ENCODE results near the gene HIP1. TPM values are rescaled to one million over a fixed set of nuclear protein-coding genes. Genes with fewer than 3 reads are reported as not detected.

HIP1 gene
- total and polyA plus RNA-seq, 8 donors, result 3.6 to 14.8 (median 5.2) TPM

GRCh38 chr7:75644589-75644988 lies 94.2 kb downstream of the HIP1 start:
- 82 to 85% methylated on average over 5 of the region's 5 CpGs for WGBS, 2 donors
- H3K27ac ChIP-seq, result no peak overlapping the region
- no peak for ATAC-seq
- no peaks in the 10 kb centered on the region for H3K9me3 ChIP-seq
- no peak overlapping the region for H3K4me3 ChIP-seq
- no peaks in the 10 kb centered on the region for H3K36me3 ChIP-seq
- no peaks in the 10 kb centered on the region for H3K4me1 ChIP-seq
- no peak for FAIRE-seq
- DNase-seq, result no peak
- intact Hi-C loops (cut with DNase I), result loop anchor here in 1 of 3 donors (5.0 kb wide), 1 partner anchor 98 kb away; no protein-coding TSS in a partner anchor
- no peak for TF ChIP-seq CTCF (IDR thresholded peaks at IDR 0.05)
- no peaks in the 10 kb centered on the region for H3K27me3 ChIP-seq

- Histone ChIP-seq H3K27me3 (no peaks in the 10 kb centered on the region), H3K36me3 (no peaks in the 10 kb centered on the region), H3K9me3 (no peaks in the 10 kb centered on the region), H3K27ac (no peak overlapping the region), H3K4me3 (no peak overlapping the region), H3K4me1 (no peaks in the 10 kb centered on the region)
- peak; percentile 22 to 49 (median 42) for TF ChIP-seq CTCF (IDR thresholded peaks at IDR 0.05)
- FAIRE-seq, result no peak
- WGBS, 2 donors, result 56 to 60% methylated on average over 9 of the region's 9 CpGs
- intact Hi-C loops (cut with DNase I), result loop anchor here in 1 of 3 donors (5.0 kb wide), 1 partner anchor 99 kb away; no protein-coding TSS in a partner anchor
- DNase-seq, result peak in 4 of 6 donors; percentile 18 to 41 (median 34)
- ATAC-seq, result peak in 3 of 4 donors; percentile 51 to 73 (median 64)
Measured at GRCh38 chr7:75642810-75643486, 95.8 kb downstream of the HIP1 start.

- H3K36me3 ChIP-seq, result no peaks in the 10 kb centered on the region
- no peak for TF ChIP-seq CTCF (IDR thresholded peaks at IDR 0.05)
- ATAC-seq (no peak), DNase-seq (no peak), FAIRE-seq (no peak)
- no peaks in the 10 kb centered on the region for H3K9me3 ChIP-seq
- no peak overlapping the region for H3K4me3 ChIP-seq
- no peaks in the 10 kb centered on the region for H3K4me1 ChIP-seq
- intact Hi-C loops (cut with DNase I), result loop anchor here in 1 of 3 donors (5.0 kb wide), 1 partner anchor 102 kb away; no protein-coding TSS in a partner anchor
- no peaks in the 10 kb centered on the region for H3K27me3 ChIP-seq
- peak overlapping the region in 1 of 4 donors; percentile 33 for H3K27ac ChIP-seq
- WGBS, 2 donors, result 81% methylated on average over 8 of the region's 8 CpGs
Measured at GRCh38 chr7:75640201-75640600, 98.5 kb downstream of the HIP1 start.

- peak in 3 of 4 donors; percentile 27 to 34 (median 31) for ATAC-seq
- Histone ChIP-seq H3K9me3 (no peaks in the 10 kb centered on the region), H3K36me3 (no peaks in the 10 kb centered on the region), H3K27ac (peak overlapping the region in 1 of 4 donors; percentile 33), H3K4me3 (peak overlapping the region; percentile 12 to 76 (median 48)), H3K27me3 (no peaks in the 10 kb centered on the region), H3K4me1 (no peaks in the 10 kb centered on the region)
- FAIRE-seq, result no peak
- intact Hi-C loops (cut with DNase I), result loop anchor here in 1 of 3 donors (5.0 kb wide), 1 partner anchor 102 kb away; no protein-coding TSS in a partner anchor
- TF ChIP-seq CTCF (IDR thresholded peaks at IDR 0.05), result no peak
- no peak for DNase-seq
- 15% methylated on average over 7 of the region's 7 CpGs for WGBS, 2 donors
Measured at GRCh38 chr7:75639886-75640190, 98.9 kb downstream of the HIP1 start.

All from pancreas (tissue), 10 donors.